22Rv1 (cell line): ENCODE measurements around the gene TERT.

Source experiments
- CTCF ChIP-seq: fragments of 450-650 bp; IDR thresholded peaks from 2 replicates; pipeline ENCODE4 v1.5.1; 2017; ENCODE audit warnings: mild to moderate bottlenecking
- ZFX ChIP-seq: fragments of 450-650 bp; IDR thresholded peaks from 2 replicates; pipeline ENCODE4 v1.6.1; 2017; ENCODE audit warnings: antibody characterized with exemption, borderline replicate concordance

GRCh38 chr5:1291611-1292080 is 3.2 kb downstream of the TERT start:
- TF ChIP-seq CTCF: no peak
- no peak for TF ChIP-seq ZFX
